Measurements from ENCODE around the gene ADAM10.

GRCh38 chr15:58793862-58794261, 44.4 kb upstream of the ADAM10 start:
- TF ChIP-seq EZH2 (IDR thresholded peaks at IDR 0.05; ENCODE audit: low read depth, low read length, severe bottlenecking) (no peak), EP300 (IDR thresholded peaks at IDR 0.05; ENCODE audit: borderline replicate concordance in 1 of 2, low read depth in 2 of 2, low read length in 2 of 2) (no peak)

Data from H1 (cell line).